ENCODE measurements around the gene KRTAP10-3. TPM values are rescaled to one million over a fixed set of nuclear protein-coding genes. Genes with fewer than 3 reads are reported as not detected.

KRTAP10-3 gene
- total RNA-seq, 1 donor from 2014 or later = not detected

DNA sequence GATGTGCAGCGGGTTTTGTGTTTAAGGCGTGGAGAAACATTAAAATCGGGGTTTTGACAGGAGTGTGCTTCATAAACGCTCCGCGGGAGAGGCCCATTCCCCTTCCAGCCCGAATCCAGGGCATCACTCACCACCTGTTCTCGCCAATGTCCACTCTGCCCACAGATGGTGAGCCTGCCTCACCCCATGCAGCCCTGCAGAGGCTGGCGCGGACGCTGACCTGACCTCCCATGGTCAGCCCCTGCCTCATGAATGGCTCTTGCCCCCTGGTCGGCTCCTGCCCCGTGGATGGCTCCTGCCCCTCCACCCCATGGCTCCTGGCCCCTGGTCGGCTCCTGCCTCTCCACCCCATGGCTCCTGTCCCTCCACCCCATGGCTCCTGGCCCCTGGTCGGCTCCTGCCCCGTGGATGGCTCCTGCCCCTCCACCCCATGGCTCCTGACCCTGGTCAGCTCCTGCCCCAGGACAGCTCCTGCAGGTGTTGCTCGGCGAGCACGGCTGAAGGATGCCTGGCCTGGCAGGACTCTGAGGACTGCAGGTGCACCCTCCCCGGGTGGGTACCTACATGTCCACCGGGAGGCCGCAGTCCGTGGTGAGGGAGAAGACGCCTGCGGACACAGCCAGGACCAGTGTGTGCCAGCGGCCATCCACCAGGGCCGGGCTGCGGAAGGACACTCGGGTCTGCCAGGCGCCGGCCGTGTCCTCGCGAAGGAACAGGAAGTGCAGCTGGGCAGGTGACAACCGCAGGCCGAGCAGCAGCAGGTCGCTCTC is 25.3 kb downstream of the KRTAP10-3 start:
- TF ChIP-seq, protein P1, sequence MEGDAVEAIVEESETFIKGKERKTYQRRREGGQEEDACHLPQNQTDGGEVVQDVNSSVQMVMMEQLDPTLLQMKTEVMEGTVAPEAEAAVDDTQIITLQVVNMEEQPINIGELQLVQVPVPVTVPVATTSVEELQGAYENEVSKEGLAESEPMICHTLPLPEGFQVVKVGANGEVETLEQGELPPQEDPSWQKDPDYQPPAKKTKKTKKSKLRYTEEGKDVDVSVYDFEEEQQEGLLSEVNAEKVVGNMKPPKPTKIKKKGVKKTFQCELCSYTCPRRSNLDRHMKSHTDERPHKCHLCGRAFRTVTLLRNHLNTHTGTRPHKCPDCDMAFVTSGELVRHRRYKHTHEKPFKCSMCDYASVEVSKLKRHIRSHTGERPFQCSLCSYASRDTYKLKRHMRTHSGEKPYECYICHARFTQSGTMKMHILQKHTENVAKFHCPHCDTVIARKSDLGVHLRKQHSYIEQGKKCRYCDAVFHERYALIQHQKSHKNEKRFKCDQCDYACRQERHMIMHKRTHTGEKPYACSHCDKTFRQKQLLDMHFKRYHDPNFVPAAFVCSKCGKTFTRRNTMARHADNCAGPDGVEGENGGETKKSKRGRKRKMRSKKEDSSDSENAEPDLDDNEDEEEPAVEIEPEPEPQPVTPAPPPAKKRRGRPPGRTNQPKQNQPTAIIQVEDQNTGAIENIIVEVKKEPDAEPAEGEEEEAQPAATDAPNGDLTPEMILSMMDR (IDR thresholded peaks at IDR 0.05; ENCODE audit: borderline replicate concordance) = no peak
- intact Hi-C loops (cut with micrococcal nuclease) = no loop called here
- H3K4me3 ChIP-seq = no peak overlapping the region
- no peaks in the 10 kb centered on the region for H3K4me1 ChIP-seq
- no peak overlapping the region for H3K27ac ChIP-seq (replicated peaks)
- peaks cover 31% of the 10 kb centered on the region for H3K27me3 ChIP-seq (ENCODE audit: low read depth)
- DNase-seq = no peak
- H3K9me3 ChIP-seq (replicated peaks) = no peaks in the 10 kb centered on the region
- H3K36me3 ChIP-seq = no peaks in the 10 kb centered on the region

DNA sequence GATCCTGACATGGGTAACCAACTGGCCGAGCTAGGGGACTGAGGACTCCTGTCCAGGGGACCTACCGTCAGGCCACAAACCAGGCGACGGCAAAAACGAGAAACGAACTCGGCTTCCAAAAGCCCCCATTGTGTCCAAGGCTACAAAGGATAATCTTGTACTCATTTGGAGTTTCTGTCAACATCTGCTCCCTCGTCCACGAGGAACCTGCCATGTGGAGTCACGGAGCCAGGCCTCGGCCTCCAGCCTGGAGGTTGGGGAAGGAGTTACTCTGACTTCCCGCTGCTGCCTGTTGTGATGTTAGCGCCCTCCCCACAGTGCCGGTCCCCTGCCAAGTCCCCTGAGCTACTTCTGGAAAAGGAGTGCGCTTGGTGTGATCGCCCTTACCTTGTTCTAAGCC is 25.9 kb downstream of the KRTAP10-3 start:
- TF ChIP-seq, protein P1 (IDR thresholded peaks at IDR 0.05; ENCODE audit: borderline replicate concordance) = no peak
- no peaks in the 10 kb centered on the region for H3K36me3 ChIP-seq
- H3K27me3 ChIP-seq (ENCODE audit: low read depth) = peaks cover 26% of the 10 kb centered on the region
- no peak overlapping the region for H3K27ac ChIP-seq (replicated peaks)
- H3K4me1 ChIP-seq = no peaks in the 10 kb centered on the region
- no peaks in the 10 kb centered on the region for H3K9me3 ChIP-seq (replicated peaks)
- intact Hi-C loops (cut with micrococcal nuclease) = no loop called here
- no peak for DNase-seq
- H3K4me3 ChIP-seq = no peak overlapping the region

DNA sequence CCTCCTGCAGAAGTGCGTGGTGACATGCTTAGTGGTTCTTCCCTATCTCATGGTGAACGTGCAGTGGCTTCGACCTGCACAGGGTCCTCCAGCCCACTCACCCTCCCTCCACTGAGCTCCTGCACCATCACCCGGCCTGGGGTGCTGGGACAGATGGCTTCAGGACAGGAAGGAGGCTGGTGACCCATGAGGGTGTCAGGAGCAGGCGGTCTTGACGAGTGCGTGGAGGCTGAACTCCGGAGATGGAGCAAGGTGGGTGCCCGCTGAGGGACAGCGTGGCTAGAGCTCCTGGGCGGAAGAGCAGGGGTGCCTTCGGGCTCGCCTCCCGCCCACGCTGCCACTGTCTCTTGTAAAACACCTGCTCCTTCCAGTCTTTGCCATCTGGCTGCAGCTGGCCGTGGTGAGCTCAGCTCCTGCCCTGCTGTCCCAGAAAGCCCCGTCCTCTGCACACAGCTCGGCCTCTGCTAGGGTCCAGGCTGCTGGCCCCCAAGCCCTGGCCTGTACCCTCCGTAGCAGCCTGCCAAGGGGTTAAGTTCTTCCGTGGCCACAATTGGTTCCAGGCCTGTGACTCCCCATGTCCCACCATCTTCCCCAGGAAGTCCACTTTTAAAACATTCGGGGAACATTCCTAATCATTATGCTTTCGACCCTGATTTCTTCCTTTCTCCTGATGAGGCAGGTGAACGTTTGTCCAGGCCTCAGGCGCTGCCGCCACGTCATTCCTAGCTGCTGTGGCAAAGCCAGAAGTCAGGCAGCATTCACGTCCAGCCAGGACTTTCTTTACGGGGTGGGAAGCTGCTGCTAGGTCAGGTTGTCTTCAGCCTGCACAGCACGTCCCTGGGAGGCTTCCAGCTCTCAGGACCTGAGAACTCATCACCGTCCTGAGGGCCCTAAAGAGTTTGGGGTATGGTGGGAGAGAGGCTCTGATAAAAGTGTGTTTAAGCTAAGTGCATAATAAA is 26.7 kb downstream of the KRTAP10-3 start:
- intact Hi-C loops (cut with micrococcal nuclease) = no loop called here
- Histone ChIP-seq H3K27ac (replicated peaks) (no peak overlapping the region), H3K27me3 (ENCODE audit: low read depth) (peaks cover 25% of the 10 kb centered on the region), H3K4me1 (no peaks in the 10 kb centered on the region), H3K36me3 (no peaks in the 10 kb centered on the region), H3K4me3 (no peak overlapping the region), H3K9me3 (replicated peaks) (no peaks in the 10 kb centered on the region)
- TF ChIP-seq, protein P1 (IDR thresholded peaks at IDR 0.05; ENCODE audit: borderline replicate concordance) = no peak
- peak; percentile 3 for DNase-seq

DNA sequence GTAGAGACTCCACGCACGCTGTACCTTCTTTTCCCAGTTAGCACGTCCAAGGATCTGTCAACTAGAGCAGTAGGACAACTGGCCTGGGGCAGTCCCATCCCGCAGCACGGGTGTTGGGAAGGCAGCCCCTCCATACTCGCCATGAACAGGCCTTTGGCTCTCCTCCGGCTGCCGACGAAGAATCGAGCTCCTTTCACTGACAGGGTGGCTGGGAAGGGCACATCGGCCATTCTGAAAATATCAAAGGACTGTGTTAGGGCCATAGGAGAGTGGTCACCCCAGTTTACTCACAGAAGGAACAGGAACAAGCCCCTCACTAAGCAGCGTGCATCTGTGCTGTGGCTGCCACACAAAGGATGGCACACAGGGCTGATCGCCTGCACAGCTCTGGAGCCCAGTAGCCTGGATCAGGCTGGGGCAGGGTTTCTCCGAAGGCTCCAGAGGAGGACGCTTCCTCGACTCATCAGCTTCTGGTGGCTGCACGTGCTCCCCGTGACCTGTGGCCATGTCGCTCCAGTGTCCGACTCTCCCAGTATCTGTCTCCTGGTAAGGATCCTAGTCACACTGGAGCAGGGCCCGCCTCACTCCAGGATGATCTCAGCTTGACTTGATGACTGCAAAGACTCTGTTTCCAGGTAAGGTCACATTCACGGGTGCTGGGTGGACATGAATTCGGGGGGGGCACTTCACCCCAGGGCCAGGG is 27.5 kb downstream of the KRTAP10-3 start:
- DNase-seq = peak; percentile 4
- peaks cover 25% of the 10 kb centered on the region for H3K27me3 ChIP-seq (ENCODE audit: low read depth)

More for the DNA sequence above, 27.5 kb downstream of the KRTAP10-3 start:
- Histone ChIP-seq H3K36me3 (no peaks in the 10 kb centered on the region), H3K4me3 (no peak overlapping the region), H3K27ac (replicated peaks) (no peak overlapping the region), H3K4me1 (no peaks in the 10 kb centered on the region), H3K9me3 (replicated peaks) (no peaks in the 10 kb centered on the region)
- TF ChIP-seq, protein P1 (IDR thresholded peaks at IDR 0.05; ENCODE audit: borderline replicate concordance) = no peak
- intact Hi-C loops (cut with micrococcal nuclease) = no loop called here

Data from left ventricle myocardium inferior (tissue), 1 donor.